ENCODE results near the gene ITGB6. TPM values are rescaled to one million over a fixed set of nuclear protein-coding genes. Genes with fewer than 3 reads are reported as not detected.

Gene ITGB6, protein sequence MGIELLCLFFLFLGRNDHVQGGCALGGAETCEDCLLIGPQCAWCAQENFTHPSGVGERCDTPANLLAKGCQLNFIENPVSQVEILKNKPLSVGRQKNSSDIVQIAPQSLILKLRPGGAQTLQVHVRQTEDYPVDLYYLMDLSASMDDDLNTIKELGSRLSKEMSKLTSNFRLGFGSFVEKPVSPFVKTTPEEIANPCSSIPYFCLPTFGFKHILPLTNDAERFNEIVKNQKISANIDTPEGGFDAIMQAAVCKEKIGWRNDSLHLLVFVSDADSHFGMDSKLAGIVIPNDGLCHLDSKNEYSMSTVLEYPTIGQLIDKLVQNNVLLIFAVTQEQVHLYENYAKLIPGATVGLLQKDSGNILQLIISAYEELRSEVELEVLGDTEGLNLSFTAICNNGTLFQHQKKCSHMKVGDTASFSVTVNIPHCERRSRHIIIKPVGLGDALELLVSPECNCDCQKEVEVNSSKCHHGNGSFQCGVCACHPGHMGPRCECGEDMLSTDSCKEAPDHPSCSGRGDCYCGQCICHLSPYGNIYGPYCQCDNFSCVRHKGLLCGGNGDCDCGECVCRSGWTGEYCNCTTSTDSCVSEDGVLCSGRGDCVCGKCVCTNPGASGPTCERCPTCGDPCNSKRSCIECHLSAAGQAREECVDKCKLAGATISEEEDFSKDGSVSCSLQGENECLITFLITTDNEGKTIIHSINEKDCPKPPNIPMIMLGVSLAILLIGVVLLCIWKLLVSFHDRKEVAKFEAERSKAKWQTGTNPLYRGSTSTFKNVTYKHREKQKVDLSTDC
- under 1 TPM; under 0.01 to 0.34 TPM for total RNA-seq

DNA sequence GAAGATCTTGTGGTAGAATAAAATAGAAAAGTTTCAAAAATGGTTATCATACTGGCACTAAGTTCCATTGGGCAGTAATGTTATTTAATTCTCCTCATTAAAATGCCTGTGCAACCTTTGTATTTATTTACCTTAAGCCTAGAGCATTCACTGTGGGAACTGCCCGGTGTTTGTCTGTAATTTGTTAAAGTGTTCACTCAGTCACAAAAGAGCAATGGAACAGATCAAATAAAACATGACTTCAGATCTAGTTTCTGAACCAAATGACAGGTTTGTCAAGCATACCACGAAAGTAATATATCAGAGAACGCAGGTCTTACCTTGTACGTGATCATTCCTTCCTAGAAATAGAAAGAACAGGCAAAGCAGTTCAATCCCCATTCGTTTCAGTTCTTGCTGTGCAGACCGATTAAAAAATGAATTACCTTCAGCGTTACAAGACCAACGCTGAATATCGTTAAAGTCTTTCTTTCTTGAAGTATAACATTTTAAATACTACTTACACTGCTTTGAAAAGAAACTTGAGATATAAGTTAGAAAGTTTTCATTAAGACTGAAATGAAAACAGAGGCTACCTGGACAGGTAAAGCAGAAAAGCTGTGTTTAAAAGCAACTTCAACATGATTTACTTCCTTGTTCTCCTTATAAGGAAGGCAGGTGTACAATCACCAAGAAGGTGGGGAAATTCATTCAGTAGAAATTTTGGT lies at the start of gene ITGB6:
Gene ITGB6, minus strand, starts transcription at position 590 of the 707 bp plus-strand sequence. Its CDS starts 209 bp downstream, at position 381.

DNA sequence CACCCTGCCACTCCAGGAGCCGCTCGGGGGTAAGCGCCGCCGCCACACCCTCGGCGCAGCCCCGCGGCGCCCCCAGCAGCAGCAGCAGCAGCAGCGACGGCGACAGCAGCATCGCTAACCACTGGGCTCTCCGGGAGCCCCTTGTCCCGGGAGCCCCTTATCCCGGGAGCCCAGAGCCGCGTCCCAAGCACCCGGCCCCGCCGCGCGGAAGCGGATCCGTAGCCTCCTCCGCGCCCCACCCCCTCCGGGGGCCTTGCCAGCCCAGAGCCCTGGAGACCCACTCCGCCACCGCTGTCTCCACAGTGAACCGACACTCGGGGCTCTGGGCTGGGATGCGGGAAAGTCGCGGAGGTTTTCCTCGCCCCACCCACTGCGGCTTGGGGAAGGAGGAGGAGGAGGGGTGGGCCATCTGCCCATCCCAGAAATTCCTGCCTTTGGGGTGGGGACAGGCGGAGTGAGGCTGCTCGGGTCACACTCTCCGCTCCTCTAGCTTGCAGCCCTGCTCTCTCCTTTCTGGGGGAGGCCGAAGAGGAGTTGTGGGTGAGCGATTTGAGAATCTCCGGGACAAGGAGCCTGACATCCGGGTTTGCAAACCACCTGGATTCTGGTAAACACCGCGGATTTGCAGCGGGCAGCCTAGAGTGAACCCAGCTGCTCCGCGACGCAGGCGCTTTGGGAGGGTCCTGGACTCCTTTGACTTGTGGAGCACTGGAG lies 137.6 kb downstream of the ITGB6 start, which contains the start of gene PLA2R1:
Gene PLA2R1, minus strand, starts transcription at position 324 of the 714 bp plus-strand sequence. Its CDS starts 212 bp downstream, at position 112.

Other genes starting within 250 kb of the ITGB6 start
- 1 to 10 TPM; 1.4 to 2.3 TPM for gene PLA2R1, start 137.7 kb downstream of the ITGB6 start, total RNA-seq

All from melanocyte of skin (primary cell).